Esophagus (tissue), 2 donors: ENCODE measurements around the gene MEGF11. TPM values are rescaled to one million over a fixed set of nuclear protein-coding genes. Genes with fewer than 3 reads are reported as not detected.

Experiments used
- H3K27ac ChIP-seq, 2 donors: one replicate each; pipeline ENCODE4 v1.5.1; 2013; ENCODE audit warnings: low read depth in 2 of 2, mild to moderate bottlenecking in 2 of 2, inconsistent platforms in 1 of 2, low read length in 1 of 2, moderate library complexity in 1 of 2
- H3K27me3 ChIP-seq, 2 donors: one replicate each; pipeline ENCODE4 v1.6.1; 2013; ENCODE audit warnings: low read length in 2 of 2, control low read depth in 1 of 2, mild to moderate bottlenecking in 1 of 2; ENCODE audit not compliant: insufficient read depth in 2 of 2, control insufficient read depth in 1 of 2
- H3K36me3 ChIP-seq, 2 donors: one replicate each; pipeline ENCODE4 v1.6.1; 2013; ENCODE audit warnings: low read length in 1 of 2; ENCODE audit not compliant: control insufficient read depth in 2 of 2, insufficient read depth in 2 of 2
- H3K4me1 ChIP-seq, 2 donors: one replicate each; pipeline ENCODE4 v1.6.1; 2013; ENCODE audit warnings: low read length in 1 of 2; ENCODE audit not compliant: control insufficient read depth in 2 of 2, insufficient read depth in 2 of 2
- H3K4me3 ChIP-seq, 2 donors: one replicate each; pipeline ENCODE4 v1.5.1; 2013; ENCODE audit warnings: low read length in 2 of 2, mild to moderate bottlenecking in 2 of 2, low read depth in 1 of 2, moderate library complexity in 1 of 2
- H3K9me3 ChIP-seq, 2 donors: one replicate each; pipeline ENCODE4 v1.6.1; 2013; ENCODE audit warnings: mild to moderate bottlenecking in 2 of 2, low read depth in 1 of 2, low read length in 1 of 2, moderate library complexity in 1 of 2; ENCODE audit not compliant: control insufficient read depth in 2 of 2, insufficient read depth in 1 of 2
- WGBS, 2 donors: extraction: QIAGEN DNeasy Blood & Tissue Kit; methylation state at CpG; one replicate each; pipeline ENCODE4 v1.1.7; 2013; 5-methylcytosine and 5-hydroxymethylcytosine counted together
- polyA plus RNA-seq, 2 donors: library from polyadenylated mRNA; stranded (reverse); fragments of 200-250 nt; gene quantifications; one replicate each; pipeline ENCODE4 v1.2.3, GENCODE V29; 2013
- donor health status: healthy with polysubstance abuse.
- donor health status: Bipolar disorder and iron deficiency.

MEGF11 gene
- polyA plus RNA-seq, 2 donors, result not detected

- WGBS, 2 donors, result 45 to 54% methylated on average over 5 of the region's 5 CpGs
- Histone ChIP-seq H3K9me3 (no peaks in the 10 kb centered on the region), H3K36me3 (no peaks in the 10 kb centered on the region), H3K27me3 (no peaks in the 10 kb centered on the region), H3K4me3 (no peak overlapping the region), H3K27ac (no peak overlapping the region), H3K4me1 (peaks cover 0 to 2% of the 10 kb centered on the region in 2 donors)
These were observed 121.2 kb downstream of the MEGF11 start for GRCh38 chr15:66132251-66132816.

- Histone ChIP-seq H3K27ac (no peak overlapping the region), H3K9me3 (no peaks in the 10 kb centered on the region), H3K4me1 (peaks cover 0 to 2% of the 10 kb centered on the region in 2 donors), H3K36me3 (no peaks in the 10 kb centered on the region), H3K27me3 (no peaks in the 10 kb centered on the region), H3K4me3 (no peak overlapping the region)
- WGBS, 2 donors, result 89 to 95% methylated on average over 6 of the region's 6 CpGs
These were observed 121.7 kb downstream of the MEGF11 start for GRCh38 chr15:66131831-66132230.

GRCh38 chr15:66131200-66131599 is 122.3 kb downstream of the MEGF11 start:
- WGBS, 2 donors, result 63 to 79% methylated on average over 4 of the region's 4 CpGs
- H3K27ac ChIP-seq, result no peak overlapping the region
- H3K27me3 ChIP-seq, result no peaks in the 10 kb centered on the region

GRCh38 chr15:66130496-66131034 is 123.0 kb downstream of the MEGF11 start:
- H3K36me3 ChIP-seq, result no peaks in the 10 kb centered on the region
- H3K4me3 ChIP-seq, result no peak overlapping the region
- no peak overlapping the region for H3K27ac ChIP-seq
- WGBS, 2 donors, result 64 to 75% methylated on average over 3 of the region's 3 CpGs
- no peaks in the 10 kb centered on the region for H3K9me3 ChIP-seq
- H3K4me1 ChIP-seq, result peaks cover 0 to 2% of the 10 kb centered on the region in 2 donors
- H3K27me3 ChIP-seq, result no peaks in the 10 kb centered on the region

More at GRCh38 chr15:66131200-66131599, 122.3 kb downstream of the MEGF11 start:
- no peaks in the 10 kb centered on the region for H3K9me3 ChIP-seq
- peaks cover 0 to 2% of the 10 kb centered on the region in 2 donors for H3K4me1 ChIP-seq
- H3K4me3 ChIP-seq, result no peak overlapping the region
- no peaks in the 10 kb centered on the region for H3K36me3 ChIP-seq

GRCh38 chr15:66129586-66129985 is 124.0 kb downstream of the MEGF11 start:
- peaks cover 0 to 2% of the 10 kb centered on the region in 2 donors for H3K4me1 ChIP-seq
- H3K36me3 ChIP-seq, result no peaks in the 10 kb centered on the region
- no peak overlapping the region for H3K4me3 ChIP-seq
- 59 to 65% methylated on average over 7 of the region's 7 CpGs for WGBS, 2 donors
- no peak overlapping the region for H3K27ac ChIP-seq
- H3K9me3 ChIP-seq, result no peaks in the 10 kb centered on the region
- H3K27me3 ChIP-seq, result no peaks in the 10 kb centered on the region

- WGBS, 2 donors, result 70 to 71% methylated on average over 8 of the region's 8 CpGs
- H3K4me3 ChIP-seq, result no peak overlapping the region
- H3K27me3 ChIP-seq, result no peaks in the 10 kb centered on the region
- H3K36me3 ChIP-seq, result no peaks in the 10 kb centered on the region
- H3K9me3 ChIP-seq, result no peaks in the 10 kb centered on the region
- H3K4me1 ChIP-seq, result peaks cover 0 to 2% of the 10 kb centered on the region in 2 donors
- H3K27ac ChIP-seq, result no peak overlapping the region
These were observed 125.4 kb downstream of the MEGF11 start for GRCh38 chr15:66128116-66128680.

- whole genome bisulfite sequencing, 2 donors, result 61 to 68% methylated on average over 5 of the region's 5 CpGs
- Histone ChIP-seq H3K27me3 (no peaks in the 10 kb centered on the region), H3K4me1 (no peaks in the 10 kb centered on the region), H3K27ac (no peak overlapping the region), H3K4me3 (no peak overlapping the region), H3K9me3 (no peaks in the 10 kb centered on the region), H3K36me3 (no peaks in the 10 kb centered on the region)
These were observed 127.1 kb downstream of the MEGF11 start for GRCh38 chr15:66126456-66126855.

- H3K4me3 ChIP-seq, result no peak overlapping the region
- H3K4me1 ChIP-seq, result no peaks in the 10 kb centered on the region
- no peak overlapping the region for H3K27ac ChIP-seq
- no peaks in the 10 kb centered on the region for H3K9me3 ChIP-seq
- no peaks in the 10 kb centered on the region for H3K27me3 ChIP-seq
- WGBS, 2 donors, result 67 to 68% methylated on average over 6 of the region's 6 CpGs
- H3K36me3 ChIP-seq, result no peaks in the 10 kb centered on the region
These were observed 127.5 kb downstream of the MEGF11 start for GRCh38 chr15:66126031-66126441.

GRCh38 chr15:66124651-66125050 is 128.9 kb downstream of the MEGF11 start:
- no peaks in the 10 kb centered on the region for H3K27me3 ChIP-seq
- H3K4me3 ChIP-seq, result no peak overlapping the region
- H3K36me3 ChIP-seq, result no peaks in the 10 kb centered on the region
- H3K4me1 ChIP-seq, result no peaks in the 10 kb centered on the region
- H3K9me3 ChIP-seq, result no peaks in the 10 kb centered on the region
- 79 to 85% methylated on average over 2 of the region's 2 CpGs for WGBS, 2 donors
- H3K27ac ChIP-seq, result no peak overlapping the region

- no peaks in the 10 kb centered on the region for H3K36me3 ChIP-seq
- no peaks in the 10 kb centered on the region for H3K4me1 ChIP-seq
- no peak overlapping the region for H3K4me3 ChIP-seq
- H3K27me3 ChIP-seq, result no peaks in the 10 kb centered on the region
- no peak overlapping the region for H3K27ac ChIP-seq
- no peaks in the 10 kb centered on the region for H3K9me3 ChIP-seq
- WGBS, 2 donors, result 85 to 89% methylated on average over 8 of the region's 8 CpGs
These were observed 129.8 kb downstream of the MEGF11 start for GRCh38 chr15:66123799-66124198.
